ENCODE measurements around the gene PVR.
A peak's percentile ranks its signal among the peaks of the same experiment; 100 is the strongest.

The PVR gene

GRCh38 chr19:44649578-44650145 lies 6.0 kb downstream of the PVR start:
- Histone ChIP-seq H2BK12ac (ENCODE audit: low read length) (no peak overlapping the region), H3K23ac (ENCODE audit: low read length) (no peak overlapping the region), H4K91ac (ENCODE audit: low read depth, low read length) (no peak overlapping the region), H3K36me3 (ENCODE audit: control insufficient read depth in 1 of 2, insufficient read depth in 2 of 2, low read length in 2 of 2) (peaks cover 61 to 62% of the 10 kb centered on the region in 2 experiments), H3K4me2 (ENCODE audit: low read length) (no peak overlapping the region), H3K27me3 (ENCODE audit: insufficient read depth, low read length) (no peaks in the 10 kb centered on the region), H3K9ac (ENCODE audit: low read length) (no peak overlapping the region), H2AFZ (ENCODE audit: insufficient read depth, low read length, poor library complexity) (no peak overlapping the region), H2BK120ac (ENCODE audit: insufficient read depth, low read length, poor library complexity) (no peak overlapping the region), H3K79me1 (ENCODE audit: low read length) (no peaks in the 10 kb centered on the region), H4K8ac (ENCODE audit: low read depth, low read length) (no peak overlapping the region), H3K18ac (ENCODE audit: low read length) (no peak overlapping the region), H3K4ac (ENCODE audit: low read depth, low read length) (no peak overlapping the region), H3K14ac (ENCODE audit: low read length) (no peak overlapping the region), H2BK5ac (ENCODE audit: low read depth, low read length, poor library complexity) (no peak overlapping the region), H2AK5ac (ENCODE audit: low read length) (no peak overlapping the region), H4K12ac (ENCODE audit: low read depth, low read length) (no peak overlapping the region), H3K4me1 (ENCODE audit: control insufficient read depth in 1 of 2, insufficient read depth in 2 of 2, low read length in 2 of 2) (peaks cover 0 to 3% of the 10 kb centered on the region in 2 experiments), H3K79me2 (ENCODE audit: control insufficient read depth, insufficient read depth, low read length, poor library complexity) (no peaks in the 10 kb centered on the region), H3K4me3 (ENCODE audit: low read depth, low read length) (no peak overlapping the region), H3K9me3 (ENCODE audit: insufficient read depth, low read depth, low read length) (no peaks in the 10 kb centered on the region), H3K27ac (ENCODE audit: low read depth, low read length) (no peak overlapping the region)
- DNase-seq = no peak
- no CpG with 5 or more reads among the region's 15 CpGs for WGBS (ENCODE audit: extremely low coverage, insufficient coverage, insufficient read length)

GRCh38 chr19:44653343-44653742 lies 9.6 kb downstream of the PVR start:
- no peak overlapping the region for H2BK12ac ChIP-seq (ENCODE audit: low read length)
- no peak overlapping the region for H3K4me2 ChIP-seq (ENCODE audit: low read length)
- no peak overlapping the region for H4K91ac ChIP-seq (ENCODE audit: low read depth, low read length)
- H2AFZ ChIP-seq (ENCODE audit: insufficient read depth, low read length, poor library complexity) = no peak overlapping the region
- H3K23ac ChIP-seq (ENCODE audit: low read length) = no peak overlapping the region
- no peaks in the 10 kb centered on the region for H3K9me3 ChIP-seq (ENCODE audit: insufficient read depth, low read depth, low read length)
- no peak overlapping the region for H3K4me3 ChIP-seq (ENCODE audit: low read depth, low read length)
- no peaks in the 10 kb centered on the region for H3K79me1 ChIP-seq (ENCODE audit: low read length)
- H4K12ac ChIP-seq (ENCODE audit: low read depth, low read length) = no peak overlapping the region
- H2AK5ac ChIP-seq (ENCODE audit: low read length) = no peak overlapping the region
- H2BK5ac ChIP-seq (ENCODE audit: low read depth, low read length, poor library complexity) = no peak overlapping the region
- no peak overlapping the region for H3K4ac ChIP-seq (ENCODE audit: low read depth, low read length)
- no peak overlapping the region for H3K14ac ChIP-seq (ENCODE audit: low read length)
- H3K36me3 ChIP-seq (ENCODE audit: control insufficient read depth in 1 of 2, insufficient read depth in 2 of 2, low read length in 2 of 2) = peaks cover 65 to 77% of the 10 kb centered on the region in 2 experiments
- H3K18ac ChIP-seq (ENCODE audit: low read length) = no peak overlapping the region
- no CpG with 5 or more reads among the region's 5 CpGs for whole genome bisulfite sequencing (ENCODE audit: extremely low coverage, insufficient coverage, insufficient read length)
- no peak overlapping the region for H3K9ac ChIP-seq (ENCODE audit: low read length)
- DNase-seq = no peak
- H3K79me2 ChIP-seq (ENCODE audit: control insufficient read depth, insufficient read depth, low read length, poor library complexity) = no peaks in the 10 kb centered on the region
- H3K27ac ChIP-seq (ENCODE audit: low read depth, low read length) = no peak overlapping the region
- no peak overlapping the region for H2BK120ac ChIP-seq (ENCODE audit: insufficient read depth, low read length, poor library complexity)
- H3K27me3 ChIP-seq (ENCODE audit: insufficient read depth, low read length) = no peaks in the 10 kb centered on the region
- no peak overlapping the region for H4K8ac ChIP-seq (ENCODE audit: low read depth, low read length)
- H3K4me1 ChIP-seq (ENCODE audit: control insufficient read depth in 1 of 2, insufficient read depth in 2 of 2, low read length in 2 of 2) = no peaks in the 10 kb centered on the region

- Histone ChIP-seq H2BK12ac (ENCODE audit: low read length) (no peak overlapping the region), H3K9me3 (ENCODE audit: insufficient read depth, low read depth, low read length) (no peaks in the 10 kb centered on the region), H3K27ac (ENCODE audit: low read depth, low read length) (no peak overlapping the region), H4K8ac (ENCODE audit: low read depth, low read length) (no peak overlapping the region), H2BK5ac (ENCODE audit: low read depth, low read length, poor library complexity) (no peak overlapping the region), H2BK120ac (ENCODE audit: insufficient read depth, low read length, poor library complexity) (no peak overlapping the region), H2AFZ (ENCODE audit: insufficient read depth, low read length, poor library complexity) (no peak overlapping the region), H3K79me1 (ENCODE audit: low read length) (no peaks in the 10 kb centered on the region), H3K4me1 (ENCODE audit: control insufficient read depth in 1 of 2, insufficient read depth in 2 of 2, low read length in 2 of 2) (no peaks in the 10 kb centered on the region), H3K4ac (ENCODE audit: low read depth, low read length) (no peak overlapping the region), H3K18ac (ENCODE audit: low read length) (no peak overlapping the region), H3K4me3 (ENCODE audit: low read depth, low read length) (no peak overlapping the region), H3K79me2 (ENCODE audit: control insufficient read depth, insufficient read depth, low read length, poor library complexity) (no peaks in the 10 kb centered on the region), H3K9ac (ENCODE audit: low read length) (no peak overlapping the region), H3K27me3 (ENCODE audit: insufficient read depth, low read length) (no peaks in the 10 kb centered on the region), H4K12ac (ENCODE audit: low read depth, low read length) (no peak overlapping the region), H3K36me3 (ENCODE audit: control insufficient read depth in 1 of 2, insufficient read depth in 2 of 2, low read length in 2 of 2) (peaks cover 65 to 79% of the 10 kb centered on the region in 2 experiments), H3K14ac (ENCODE audit: low read length) (no peak overlapping the region), H4K91ac (ENCODE audit: low read depth, low read length) (no peak overlapping the region), H3K4me2 (ENCODE audit: low read length) (no peak overlapping the region), H3K23ac (ENCODE audit: low read length) (no peak overlapping the region), H2AK5ac (ENCODE audit: low read length) (no peak overlapping the region)
- no CpG with 5 or more reads among the region's 16 CpGs for WGBS (ENCODE audit: extremely low coverage, insufficient coverage, insufficient read length)
- peak; percentile 54 to 76 for DNase-seq
These were observed 10.5 kb downstream of the PVR start for GRCh38 chr19:44653977-44654774.

GRCh38 chr19:44657211-44657921 lies 13.7 kb downstream of the PVR start:
- Histone ChIP-seq H3K4me3 (ENCODE audit: low read depth, low read length) (no peak overlapping the region), H2AK5ac (ENCODE audit: low read length) (no peak overlapping the region), H3K79me1 (ENCODE audit: low read length) (no peaks in the 10 kb centered on the region), H3K23ac (ENCODE audit: low read length) (no peak overlapping the region), H3K4ac (ENCODE audit: low read depth, low read length) (no peak overlapping the region), H3K9ac (ENCODE audit: low read length) (no peak overlapping the region), H3K36me3 (ENCODE audit: control insufficient read depth in 1 of 2, insufficient read depth in 2 of 2, low read length in 2 of 2) (peaks cover 61 to 75% of the 10 kb centered on the region in 2 experiments), H3K18ac (ENCODE audit: low read length) (no peak overlapping the region), H4K12ac (ENCODE audit: low read depth, low read length) (no peak overlapping the region), H3K4me1 (ENCODE audit: control insufficient read depth in 1 of 2, insufficient read depth in 2 of 2, low read length in 2 of 2) (no peaks in the 10 kb centered on the region), H2AFZ (ENCODE audit: insufficient read depth, low read length, poor library complexity) (no peak overlapping the region), H2BK120ac (ENCODE audit: insufficient read depth, low read length, poor library complexity) (no peak overlapping the region), H4K91ac (ENCODE audit: low read depth, low read length) (no peak overlapping the region), H3K4me2 (ENCODE audit: low read length) (no peak overlapping the region), H3K27ac (ENCODE audit: low read depth, low read length) (no peak overlapping the region), H3K9me3 (ENCODE audit: insufficient read depth, low read depth, low read length) (no peaks in the 10 kb centered on the region), H2BK12ac (ENCODE audit: low read length) (no peak overlapping the region), H3K27me3 (ENCODE audit: insufficient read depth, low read length) (no peaks in the 10 kb centered on the region), H3K79me2 (ENCODE audit: control insufficient read depth, insufficient read depth, low read length, poor library complexity) (no peaks in the 10 kb centered on the region), H4K8ac (ENCODE audit: low read depth, low read length) (no peak overlapping the region), H2BK5ac (ENCODE audit: low read depth, low read length, poor library complexity) (no peak overlapping the region), H3K14ac (ENCODE audit: low read length) (no peak overlapping the region)
- no CpG with 5 or more reads among the region's 25 CpGs for WGBS (ENCODE audit: extremely low coverage, insufficient coverage, insufficient read length)
- DNase-seq = peak; percentile 46 to 74

Measured in trophoblast cell (in vitro differentiated cells and primary cell).